Mucosa of descending colon (tissue), 3 donors: ENCODE data around the gene TCERG1L. TPM values are rescaled to one million over a fixed set of nuclear protein-coding genes. Genes with fewer than 3 reads are reported as not detected.

Experiments
- ATAC-seq: fragments of 200-7000 bp; cut with Tn5 transposase; one replicate; pipeline ENCODE4 v1.9.1; 2020; ENCODE audit warnings: mild to moderate bottlenecking, moderate library complexity
- DNase-seq, 3 donors: peaks; one replicate each; pipeline ENCODE4 v3.0.0-alpha.2; 2020
- H3K36me3 ChIP-seq: fragments of 200-600 bp; one replicate; pipeline ENCODE4 v1.8.0; 2021; ENCODE audit warnings: low read depth, mild to moderate bottlenecking
- H3K4me1 ChIP-seq: fragments of 200-600 bp; one replicate; pipeline ENCODE4 v1.8.0; 2021; ENCODE audit warnings: low read depth, mild to moderate bottlenecking
- H3K4me3 ChIP-seq: fragments of 200-600 bp; one replicate; pipeline ENCODE4 v1.8.0; 2021; ENCODE audit warnings: mild to moderate bottlenecking
- H3K9me3 ChIP-seq: fragments of 200-600 bp; one replicate; pipeline ENCODE4 v1.8.0; 2021; ENCODE audit warnings: mild to moderate bottlenecking
- CTCF ChIP-seq: fragments of 200-600 bp; IDR thresholded peaks from one replicate; pipeline ENCODE4 v1.8.0; 2022; ENCODE audit warnings: antibody characterized with exemption, mild to moderate bottlenecking
- intact Hi-C, 2 donors: fragments of 100-400 bp; cut with DNase I in 1 of 2; cut with micrococcal nuclease in 1 of 2; formaldehyde crosslinking; loops; one replicate each; pipeline versions ENCODE4 v1.11.0 to v1.11.1; 2022; cut with DNase I, micrococcal nuclease
- total RNA-seq, 3 donors: library from RNA; stranded (reverse); fragmentation: NEBNext Ultra II Directional in 2 of 3; extraction: Animal tissue kit (Norgen Biotek cat#: 25700) in 2 of 3; gene quantifications; one replicate each; pipeline versions ENCODE4 v1.2.1 to v1.2.4, GENCODE V29; 2021 to 2023
- donor health status: DM: no; HTN: no; CAD: no; lungs with moderate emphysema.
- donor health status: DM: no; HTN: no; CAD: no.
- donor health status: DM: no; HTN: yes; CAD: no.

Gene TCERG1L
- total RNA-seq, 3 donors from 2014 or later = not detected

GRCh38 chr10:131082991-131083481 lies 228.5 kb downstream of the TCERG1L start:
- peaks cover 3% of the 10 kb centered on the region for H3K9me3 ChIP-seq
- DNase-seq = no peak
- no peaks in the 10 kb centered on the region for H3K36me3 ChIP-seq
- no peak for ATAC-seq
- H3K4me1 ChIP-seq = no peaks in the 10 kb centered on the region
- H3K4me3 ChIP-seq = no peak overlapping the region
- intact Hi-C loops = no loop called here
- TF ChIP-seq CTCF = no peak

- Histone ChIP-seq H3K4me1 (no peaks in the 10 kb centered on the region), H3K9me3 (peaks cover 3% of the 10 kb centered on the region), H3K4me3 (no peak overlapping the region), H3K36me3 (no peaks in the 10 kb centered on the region)
- DNase-seq (no peak), ATAC-seq (no peak)
- intact Hi-C loops = no loop called here
- no peak for TF ChIP-seq CTCF
Observed at GRCh38 chr10:131082201-131082850, 229.2 kb downstream of the TCERG1L start.

- H3K9me3 ChIP-seq = peaks cover 3% of the 10 kb centered on the region
- no peaks in the 10 kb centered on the region for H3K36me3 ChIP-seq
- intact Hi-C loops = no loop called here
- ATAC-seq = no peak
- DNase-seq = no peak
- H3K4me3 ChIP-seq = no peak overlapping the region
- H3K4me1 ChIP-seq = no peaks in the 10 kb centered on the region
- TF ChIP-seq CTCF = no peak
Observed at GRCh38 chr10:131081786-131082185, 229.7 kb downstream of the TCERG1L start.

GRCh38 chr10:131081376-131081775 lies 230.1 kb downstream of the TCERG1L start:
- Histone ChIP-seq H3K4me3 (no peak overlapping the region), H3K9me3 (peaks cover 3% of the 10 kb centered on the region), H3K4me1 (no peaks in the 10 kb centered on the region), H3K36me3 (no peaks in the 10 kb centered on the region)
- intact Hi-C loops = no loop called here
- no peak for DNase-seq
- no peak for TF ChIP-seq CTCF
- ATAC-seq = no peak

- no peak for ATAC-seq
- Histone ChIP-seq H3K36me3 (no peaks in the 10 kb centered on the region), H3K9me3 (peaks cover 3% of the 10 kb centered on the region), H3K4me3 (no peak overlapping the region), H3K4me1 (no peaks in the 10 kb centered on the region)
- intact Hi-C loops = no loop called here
- no peak for DNase-seq
- TF ChIP-seq CTCF = no peak
Observed at GRCh38 chr10:131080571-131080970, 230.9 kb downstream of the TCERG1L start.
